GM12873 (cell line): Measurements from ENCODE around the gene PAQR9.

Source experiments
- CTCF ChIP-seq: IDR thresholded peaks from 2 replicates; pipeline ENCODE4 v1.5.1; 2012; ENCODE audit warnings: low read depth, mild to moderate bottlenecking, moderate library complexity, low read length, control low read depth; ENCODE audit not compliant: insufficient read depth; ENCODE audit errors: missing control alignments

PAQR9 gene

GRCh38 chr3:142990721-142991120, 27.2 kb upstream of the PAQR9 start:
- TF ChIP-seq CTCF, result no peak

- TF ChIP-seq CTCF, result no peak
Measured at GRCh38 chr3:142987707-142988106, 24.2 kb upstream of the PAQR9 start.

- TF ChIP-seq CTCF, result peak; percentile 54
Measured at GRCh38 chr3:142987080-142987700, 23.7 kb upstream of the PAQR9 start.

GRCh38 chr3:142984255-142984654, 20.8 kb upstream of the PAQR9 start:
- TF ChIP-seq CTCF, result no peak

- TF ChIP-seq CTCF, result no peak
Measured at GRCh38 chr3:142983318-142983717, 19.8 kb upstream of the PAQR9 start.

GRCh38 chr3:142982038-142982773, 18.7 kb upstream of the PAQR9 start:
- no peak for TF ChIP-seq CTCF

- TF ChIP-seq CTCF, result no peak
Measured at GRCh38 chr3:142981108-142981507, 17.6 kb upstream of the PAQR9 start.
